ENCODE measurements around the gene FAM234B. TPM values are rescaled to one million over a fixed set of nuclear protein-coding genes. Genes with fewer than 3 reads are reported as not detected.

Gene FAM234B
- total RNA-seq (2014; rRNA removed; shearing (Covaris generic); ENCODE audit: low replicate concordance), result 3.9 and 5.6 TPM in 2 replicates

DNA sequence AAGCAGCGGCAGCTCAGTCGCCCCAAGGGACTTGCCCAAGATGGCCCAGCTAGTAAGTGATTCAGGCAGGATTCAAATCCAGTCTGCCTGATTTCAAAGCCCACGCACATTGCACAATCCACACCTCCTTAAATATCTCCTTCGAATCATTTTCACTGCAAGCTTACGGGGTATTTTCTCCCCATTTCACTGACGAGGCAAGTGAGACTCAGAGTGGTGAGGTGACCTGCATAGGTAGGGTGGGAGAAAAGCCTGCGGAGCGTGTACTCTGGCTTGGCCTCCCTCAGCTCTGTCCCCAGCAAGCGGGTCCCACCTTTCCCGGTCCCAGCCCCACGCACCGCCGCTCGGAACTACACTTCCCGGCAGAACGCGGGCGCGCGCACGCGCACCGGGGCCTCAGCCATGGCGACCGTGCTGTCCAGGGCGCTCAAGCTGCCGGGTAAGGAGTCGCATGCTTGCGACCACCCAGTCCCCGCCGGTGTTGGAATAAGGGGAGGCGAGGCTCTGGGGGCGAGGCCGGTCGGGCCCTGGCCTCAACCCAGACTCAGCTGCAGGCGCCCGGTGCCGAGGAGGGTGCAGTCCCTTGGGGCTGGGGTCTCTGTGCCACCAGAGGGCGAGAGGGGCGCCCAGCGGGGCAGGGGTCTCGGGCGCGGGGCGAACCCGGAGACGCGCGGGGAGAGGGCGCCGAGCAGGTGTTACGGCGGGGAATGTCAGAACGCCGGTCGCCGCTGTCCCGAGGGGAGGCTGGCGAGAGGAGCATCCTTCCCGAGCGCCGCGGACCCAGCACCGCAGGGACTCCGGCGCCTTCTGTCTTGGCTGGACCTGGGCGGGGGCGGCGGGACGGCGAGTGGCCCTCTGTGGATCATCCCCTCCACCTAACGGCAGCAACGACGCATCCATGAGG lies at the start of gene FAM234B:
FAM234B (plus strand) TSS at position 380 of the 904 bp plus-strand sequence; CDS start at position 403, 23 bp downstream.
- H3K27me3 ChIP-seq (ENCODE audit: low read length), result 0 out of 2 replicates have a peak, but pooled peaks cover 2% of the 10 kb centered on the region
- H4K20me1 ChIP-seq (ENCODE audit: insufficient read depth, low read depth, low read length), result 0 out of 2 replicates have a peak, but pooled peaks cover 4% of the 10 kb centered on the region
- H3K9me3 ChIP-seq (ENCODE audit: low read length), result no peaks in the 10 kb centered on the region
- H3K4me3 ChIP-seq (ENCODE audit: low read length), result peak within 1 kb of the TSS; percentile 89
- H3K9me2 ChIP-seq (replicated peaks; ENCODE audit: insufficient read depth, low read length), result no peaks in the 10 kb centered on the region
- H3K4me2 ChIP-seq (ENCODE audit: low read depth, low read length, poor library complexity, severe bottlenecking), result peak within 1 kb of the TSS; percentile 99
- peak within 1 kb of the TSS; percentile 85 for H3K9ac ChIP-seq (ENCODE audit: low read length)
- DNase-seq, result peak; percentile 82
- no peaks in the 10 kb centered on the region for H3K79me2 ChIP-seq (ENCODE audit: low read length)
- H2AFZ ChIP-seq (ENCODE audit: low read length), result peak within 1 kb of the TSS; percentile 100
- H3K4me1 ChIP-seq (ENCODE audit: low read length), result peaks cover 11% of the 10 kb centered on the region
- no peak within 1 kb of the TSS for H3K27ac ChIP-seq (ENCODE audit: low read length)
- H3K36me3 ChIP-seq (ENCODE audit: insufficient read depth, low read length), result no peaks in the 10 kb centered on the region

GRCh38 chr12:12995088-12995487 lies 49.1 kb upstream of the FAM234B start:
- H4K20me1 ChIP-seq (ENCODE audit: insufficient read depth, low read depth, low read length), result no peaks in the 10 kb centered on the region
- H3K4me1 ChIP-seq (ENCODE audit: low read length), result peaks cover 3% of the 10 kb centered on the region
- no peak overlapping the region for H2AFZ ChIP-seq (ENCODE audit: low read length)
- DNase-seq, result no peak
- H3K4me3 ChIP-seq (ENCODE audit: low read length), result no peak overlapping the region
- H3K27ac ChIP-seq (ENCODE audit: low read length), result no peak overlapping the region
- H3K4me2 ChIP-seq (ENCODE audit: low read depth, low read length, poor library complexity, severe bottlenecking), result no peak overlapping the region
- H3K79me2 ChIP-seq (ENCODE audit: low read length), result no peaks in the 10 kb centered on the region
- no peaks in the 10 kb centered on the region for H3K27me3 ChIP-seq (ENCODE audit: low read length)
- no peak overlapping the region for H3K9ac ChIP-seq (ENCODE audit: low read length)
- H3K9me3 ChIP-seq (ENCODE audit: low read length), result no peaks in the 10 kb centered on the region
- H3K9me2 ChIP-seq (replicated peaks; ENCODE audit: insufficient read depth, low read length), result no peaks in the 10 kb centered on the region
- no peaks in the 10 kb centered on the region for H3K36me3 ChIP-seq (ENCODE audit: insufficient read depth, low read length)

GRCh38 chr12:12996209-12996608 lies 48.0 kb upstream of the FAM234B start:
- H2AFZ ChIP-seq (ENCODE audit: low read length), result no peak overlapping the region
- H3K9me2 ChIP-seq (replicated peaks; ENCODE audit: insufficient read depth, low read length), result no peaks in the 10 kb centered on the region
- H3K9me3 ChIP-seq (ENCODE audit: low read length), result no peaks in the 10 kb centered on the region
- no peaks in the 10 kb centered on the region for H3K27me3 ChIP-seq (ENCODE audit: low read length)
- no peak overlapping the region for H3K4me2 ChIP-seq (ENCODE audit: low read depth, low read length, poor library complexity, severe bottlenecking)
- no peak overlapping the region for H3K4me3 ChIP-seq (ENCODE audit: low read length)
- H3K27ac ChIP-seq (ENCODE audit: low read length), result no peak overlapping the region
- H3K36me3 ChIP-seq (ENCODE audit: insufficient read depth, low read length), result no peaks in the 10 kb centered on the region
- no peak for DNase-seq
- no peaks in the 10 kb centered on the region for H4K20me1 ChIP-seq (ENCODE audit: insufficient read depth, low read depth, low read length)
- H3K9ac ChIP-seq (ENCODE audit: low read length), result no peak overlapping the region
- peaks cover 13% of the 10 kb centered on the region for H3K4me1 ChIP-seq (ENCODE audit: low read length)
- H3K79me2 ChIP-seq (ENCODE audit: low read length), result no peaks in the 10 kb centered on the region

GRCh38 chr12:12997156-12997555 lies 47.0 kb upstream of the FAM234B start:
- Histone ChIP-seq H3K79me2 (ENCODE audit: low read length) (no peaks in the 10 kb centered on the region), H3K36me3 (ENCODE audit: insufficient read depth, low read length) (no peaks in the 10 kb centered on the region), H3K9me3 (ENCODE audit: low read length) (no peaks in the 10 kb centered on the region), H3K9ac (ENCODE audit: low read length) (no peak overlapping the region), H3K4me2 (ENCODE audit: low read depth, low read length, poor library complexity, severe bottlenecking) (no peak overlapping the region), H3K4me1 (ENCODE audit: low read length) (peaks cover 15% of the 10 kb centered on the region), H3K27ac (ENCODE audit: low read length) (no peak overlapping the region), H3K27me3 (ENCODE audit: low read length) (no peaks in the 10 kb centered on the region), H3K4me3 (ENCODE audit: low read length) (no peak overlapping the region), H4K20me1 (ENCODE audit: insufficient read depth, low read depth, low read length) (no peaks in the 10 kb centered on the region), H3K9me2 (replicated peaks; ENCODE audit: insufficient read depth, low read length) (no peaks in the 10 kb centered on the region), H2AFZ (ENCODE audit: low read length) (no peak overlapping the region)
- DNase-seq, result no peak

GRCh38 chr12:12997734-12998133 lies 46.4 kb upstream of the FAM234B start:
- Histone ChIP-seq H3K4me3 (ENCODE audit: low read length) (no peak overlapping the region), H3K9ac (ENCODE audit: low read length) (no peak overlapping the region), H3K4me2 (ENCODE audit: low read depth, low read length, poor library complexity, severe bottlenecking) (no peak overlapping the region), H3K9me3 (ENCODE audit: low read length) (no peaks in the 10 kb centered on the region), H2AFZ (ENCODE audit: low read length) (no peak overlapping the region), H3K27ac (ENCODE audit: low read length) (no peak overlapping the region), H3K9me2 (replicated peaks; ENCODE audit: insufficient read depth, low read length) (no peaks in the 10 kb centered on the region), H3K79me2 (ENCODE audit: low read length) (no peaks in the 10 kb centered on the region), H3K27me3 (ENCODE audit: low read length) (no peaks in the 10 kb centered on the region), H3K36me3 (ENCODE audit: insufficient read depth, low read length) (no peaks in the 10 kb centered on the region), H3K4me1 (ENCODE audit: low read length) (peaks cover 15% of the 10 kb centered on the region), H4K20me1 (ENCODE audit: insufficient read depth, low read depth, low read length) (no peaks in the 10 kb centered on the region)
- no peak for DNase-seq

- DNase-seq, result no peak
- no peak overlapping the region for H3K9ac ChIP-seq (ENCODE audit: low read length)
- H3K4me2 ChIP-seq (ENCODE audit: low read depth, low read length, poor library complexity, severe bottlenecking), result no peak overlapping the region
- H3K27me3 ChIP-seq (ENCODE audit: low read length), result no peaks in the 10 kb centered on the region
- no peaks in the 10 kb centered on the region for H3K9me3 ChIP-seq (ENCODE audit: low read length)
- no peak overlapping the region for H3K4me3 ChIP-seq (ENCODE audit: low read length)
- H3K27ac ChIP-seq (ENCODE audit: low read length), result no peak overlapping the region
- H3K79me2 ChIP-seq (ENCODE audit: low read length), result no peaks in the 10 kb centered on the region
- H2AFZ ChIP-seq (ENCODE audit: low read length), result no peak overlapping the region
- H3K9me2 ChIP-seq (replicated peaks; ENCODE audit: insufficient read depth, low read length), result no peaks in the 10 kb centered on the region
- no peaks in the 10 kb centered on the region for H3K36me3 ChIP-seq (ENCODE audit: insufficient read depth, low read length)
- no peaks in the 10 kb centered on the region for H4K20me1 ChIP-seq (ENCODE audit: insufficient read depth, low read depth, low read length)
- peaks cover 15% of the 10 kb centered on the region for H3K4me1 ChIP-seq (ENCODE audit: low read length)
Observed at GRCh38 chr12:12998248-12998647, 45.9 kb upstream of the FAM234B start.

DNA sequence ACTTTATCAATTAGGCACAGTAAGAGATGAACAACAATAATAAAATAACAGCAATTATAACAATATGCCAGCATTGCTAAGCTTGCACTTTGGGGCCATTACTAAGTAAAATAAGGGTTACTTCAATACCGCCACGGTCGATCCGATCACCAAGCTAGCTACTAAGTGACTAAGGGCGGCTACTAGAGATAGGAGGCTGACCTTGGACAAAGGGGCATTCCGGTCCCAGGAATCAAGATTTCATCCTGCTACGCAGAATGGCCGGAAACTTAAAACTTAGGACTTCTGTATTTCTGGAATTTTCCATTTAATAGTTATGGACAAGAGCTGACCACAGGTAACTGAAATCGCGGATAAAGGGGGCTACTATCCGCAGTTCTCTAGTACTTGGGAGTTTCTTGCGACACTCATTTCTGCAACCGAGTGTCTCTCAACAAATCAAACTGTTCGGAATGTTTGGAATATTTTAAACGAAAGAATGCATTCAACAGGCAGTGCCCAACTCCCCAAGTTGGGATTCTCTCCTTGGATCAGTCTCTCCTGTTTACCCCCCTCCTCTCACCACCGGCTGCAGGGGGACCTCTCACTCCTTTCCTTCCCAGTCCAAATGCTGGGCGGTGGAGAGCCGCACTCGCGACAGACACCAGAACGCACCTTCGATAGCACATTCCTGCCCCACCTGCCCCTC lies 44.8 kb upstream of the FAM234B start:
- Histone ChIP-seq H3K79me2 (ENCODE audit: low read length) (no peaks in the 10 kb centered on the region), H3K36me3 (ENCODE audit: insufficient read depth, low read length) (no peaks in the 10 kb centered on the region), H2AFZ (ENCODE audit: low read length) (peak overlapping the region; percentile 78; the same call in 1 of the 2 replicates), H4K20me1 (ENCODE audit: insufficient read depth, low read depth, low read length) (no peaks in the 10 kb centered on the region), H3K9me2 (replicated peaks; ENCODE audit: insufficient read depth, low read length) (no peaks in the 10 kb centered on the region), H3K4me2 (ENCODE audit: low read depth, low read length, poor library complexity, severe bottlenecking) (peak overlapping the region; percentile 69), H3K4me1 (ENCODE audit: low read length) (peaks cover 15% of the 10 kb centered on the region), H3K9ac (ENCODE audit: low read length) (peak overlapping the region; percentile 59), H3K4me3 (ENCODE audit: low read length) (peak overlapping the region; percentile 62; the same call in 1 of the 2 replicates), H3K27ac (ENCODE audit: low read length) (no peak overlapping the region), H3K9me3 (ENCODE audit: low read length) (no peaks in the 10 kb centered on the region), H3K27me3 (ENCODE audit: low read length) (no peaks in the 10 kb centered on the region)
- no peak for DNase-seq

DNA sequence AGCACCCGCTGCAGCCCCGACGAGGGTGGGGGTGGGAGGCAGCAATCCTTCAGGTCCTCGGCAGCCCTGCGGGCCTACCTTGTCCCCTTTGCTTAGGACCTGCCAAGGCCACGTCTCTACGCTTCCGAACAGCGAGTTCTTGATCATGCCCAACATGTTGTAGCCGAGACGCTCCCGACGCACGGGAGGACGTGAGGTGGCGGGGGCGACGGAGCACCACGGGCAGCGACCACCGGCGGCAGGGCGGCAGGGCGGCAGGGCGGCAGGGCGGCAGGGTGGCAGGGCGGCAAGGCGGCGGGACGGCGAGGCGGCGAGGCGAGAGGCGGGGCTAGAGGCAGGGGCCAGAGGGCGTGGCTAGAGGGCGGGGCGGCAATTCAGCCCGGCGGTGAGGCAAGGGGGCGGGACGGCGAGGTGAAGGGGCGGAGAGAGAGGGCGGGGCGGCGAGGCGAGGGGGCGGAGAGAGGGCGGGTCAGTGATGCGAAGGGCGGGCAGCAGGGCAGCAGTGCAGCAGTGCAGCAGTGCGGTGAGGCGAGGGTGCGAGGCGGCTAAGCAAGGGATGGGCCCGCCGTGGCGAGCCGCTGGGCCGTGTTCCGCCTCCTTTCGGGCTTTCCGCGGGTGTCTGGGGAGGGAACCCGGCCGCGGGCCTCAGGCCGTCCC lies 44.1 kb upstream of the FAM234B start, which contains the start of gene HEBP1:
HEBP1 (minus strand) TSS at position 307 of the 657 bp plus-strand sequence; CDS start at position 156, 151 bp downstream.
- Histone ChIP-seq H3K9me2 (replicated peaks; ENCODE audit: insufficient read depth, low read length) (no peaks in the 10 kb centered on the region), H3K9ac (ENCODE audit: low read length) (peak within 1 kb of the TSS; percentile 64), H3K4me3 (ENCODE audit: low read length) (peak within 1 kb of the TSS; percentile 66), H4K20me1 (ENCODE audit: insufficient read depth, low read depth, low read length) (no peaks in the 10 kb centered on the region), H3K79me2 (ENCODE audit: low read length) (no peaks in the 10 kb centered on the region), H3K4me1 (ENCODE audit: low read length) (peaks cover 15% of the 10 kb centered on the region), H3K9me3 (ENCODE audit: low read length) (no peaks in the 10 kb centered on the region), H2AFZ (ENCODE audit: low read length) (peak within 1 kb of the TSS; percentile 78), H3K27ac (ENCODE audit: low read length) (no peak within 1 kb of the TSS), H3K27me3 (ENCODE audit: low read length) (no peaks in the 10 kb centered on the region), H3K4me2 (ENCODE audit: low read depth, low read length, poor library complexity, severe bottlenecking) (peak within 1 kb of the TSS; percentile 69), H3K36me3 (ENCODE audit: insufficient read depth, low read length) (no peaks in the 10 kb centered on the region)
- DNase-seq, result peak; percentile 94
